ENCODE measurements around the gene RALGAPB.
"Not testable (repeated sequence)": the region's sequence is repeated elsewhere in the genome, so short reads cannot be mapped to it uniquely, and the experiment has no call there.

The RALGAPB gene

DNA sequence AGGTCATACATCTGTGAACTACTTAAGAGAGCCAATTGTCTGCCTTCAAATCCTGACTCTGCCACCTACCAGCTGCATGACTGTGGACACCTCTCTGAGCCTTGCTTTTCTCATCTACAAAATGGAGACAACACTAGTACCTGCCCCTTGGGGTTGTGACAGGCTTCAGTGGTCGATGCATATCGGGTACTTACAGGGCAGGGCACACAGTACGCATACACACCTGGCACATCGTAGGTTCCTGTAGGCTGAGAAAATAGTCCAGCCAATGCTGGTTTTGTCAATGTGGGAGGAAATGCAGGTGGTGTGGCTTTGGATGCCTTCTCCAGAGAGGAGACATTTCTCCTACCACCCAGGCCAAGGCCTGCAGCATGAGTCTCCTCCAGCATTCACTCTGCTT, 110.7 kb downstream of the RALGAPB start:
- no peak for DNase-seq (ENCODE audit: low read depth in 3 of 3, low spot score in 1 of 3)

DNA sequence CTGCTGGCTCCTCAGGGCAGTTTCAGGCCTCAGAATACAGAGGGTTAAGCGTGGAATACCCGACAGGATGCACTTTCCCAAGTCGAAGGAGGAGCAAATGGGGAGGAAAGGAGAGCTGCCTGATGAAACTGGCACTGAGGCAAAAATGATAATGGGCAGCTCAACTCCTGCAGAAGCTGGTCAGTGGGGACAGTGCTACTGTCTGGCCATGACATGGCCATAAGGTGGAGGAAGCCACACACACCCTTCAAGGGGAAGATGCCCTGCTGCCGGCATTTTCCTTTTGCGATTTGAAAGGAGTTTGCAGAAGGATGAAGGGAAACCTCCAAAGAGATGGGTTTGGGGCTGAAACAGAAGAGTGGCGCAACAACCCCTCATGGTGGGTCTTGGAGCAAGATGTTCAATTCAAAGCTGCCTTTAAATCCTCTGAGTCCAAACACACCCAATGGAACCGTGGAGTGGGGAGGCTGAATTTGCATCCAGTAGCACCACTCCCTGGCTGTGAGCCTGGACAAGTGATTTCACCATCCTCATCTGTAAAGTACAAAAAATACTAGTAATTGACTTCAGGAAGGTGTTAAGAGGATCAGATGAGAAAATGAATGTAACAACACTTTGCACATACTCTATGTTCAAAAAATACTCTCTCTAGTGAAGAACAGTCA, 111.6 kb downstream of the RALGAPB start:
- DNase-seq (ENCODE audit: low read depth in 3 of 3, low spot score in 1 of 3): no peak

DNA sequence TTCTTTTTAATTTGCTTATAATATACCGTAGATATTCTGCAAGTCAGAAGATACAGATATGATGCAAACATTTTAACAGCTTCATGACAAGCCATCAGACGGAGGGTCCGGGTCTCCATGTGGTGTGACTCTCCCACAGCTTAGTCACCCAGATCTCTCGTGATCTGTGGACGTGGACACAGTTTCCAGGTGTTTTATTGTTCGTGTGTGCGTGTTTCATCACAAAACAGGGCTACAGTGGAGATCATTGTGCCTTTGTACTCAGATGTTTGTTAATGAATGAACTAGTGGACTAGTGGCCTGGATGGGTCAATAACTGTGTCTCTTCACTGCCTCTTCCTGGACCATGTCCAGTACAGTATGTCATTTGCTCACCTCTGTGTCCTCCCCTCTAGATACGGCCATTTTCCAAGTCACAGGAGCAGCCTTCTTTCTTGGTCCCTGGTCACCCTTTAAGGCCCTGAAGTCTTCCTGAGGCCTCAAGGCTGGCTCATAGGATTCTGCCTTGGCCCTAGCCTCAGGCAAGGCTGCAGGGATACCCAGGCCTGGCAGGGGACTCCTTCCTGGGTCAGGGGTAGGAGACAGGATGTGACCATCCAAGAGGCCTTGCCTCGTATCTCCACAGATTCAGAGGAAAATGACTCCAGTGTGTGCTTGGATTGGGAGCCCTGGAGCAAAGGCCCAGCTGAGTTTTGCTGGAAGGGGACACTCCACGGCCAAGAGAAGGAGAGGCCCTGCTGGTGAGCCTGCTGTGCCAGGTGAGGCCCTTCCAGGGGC, 112.9 kb downstream of the RALGAPB start:
- DNase-seq (ENCODE audit: low read depth in 3 of 3, low spot score in 1 of 3): no peak

DNA sequence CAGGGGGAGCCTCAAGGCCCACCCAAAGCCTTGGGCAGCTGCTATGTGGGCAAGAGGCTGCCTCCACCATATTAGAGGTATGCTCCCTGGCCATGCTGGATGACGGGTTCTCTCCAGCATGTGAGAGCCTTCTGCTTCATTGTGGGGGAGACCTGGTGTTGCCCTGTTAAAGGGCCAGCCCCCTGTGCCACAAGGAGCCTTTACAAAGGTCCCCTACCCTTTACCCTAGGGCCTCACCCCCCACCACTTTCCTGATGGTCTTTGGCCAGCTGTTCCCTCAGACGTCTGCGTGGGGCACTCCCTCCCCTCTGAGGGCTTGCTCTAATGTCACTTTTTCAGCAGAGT, 113.5 kb downstream of the RALGAPB start:
- no peak for DNase-seq (ENCODE audit: low read depth in 3 of 3, low spot score in 1 of 3)

DNA sequence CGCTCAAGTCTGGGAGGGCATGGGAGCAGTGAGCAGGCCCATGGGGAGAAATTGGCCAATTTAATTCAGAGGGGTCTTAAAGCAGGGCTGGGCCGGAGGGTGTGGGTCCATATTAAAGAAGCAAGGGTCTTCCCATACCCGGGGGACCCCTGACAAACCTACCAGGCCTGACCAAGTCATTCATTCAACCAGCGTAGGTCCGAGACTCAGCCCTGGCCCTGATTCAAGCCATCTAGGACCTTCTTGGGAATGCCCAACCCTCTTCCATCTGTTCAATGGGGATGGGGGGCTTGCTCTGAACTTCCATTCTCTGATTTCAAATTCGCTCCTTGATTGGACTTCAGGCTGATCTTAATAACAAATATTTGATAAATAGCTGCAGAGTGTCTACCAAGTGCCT, 115.7 kb downstream of the RALGAPB start:
- DNase-seq (ENCODE audit: low read depth in 3 of 3, low spot score in 1 of 3): no peak

DNA sequence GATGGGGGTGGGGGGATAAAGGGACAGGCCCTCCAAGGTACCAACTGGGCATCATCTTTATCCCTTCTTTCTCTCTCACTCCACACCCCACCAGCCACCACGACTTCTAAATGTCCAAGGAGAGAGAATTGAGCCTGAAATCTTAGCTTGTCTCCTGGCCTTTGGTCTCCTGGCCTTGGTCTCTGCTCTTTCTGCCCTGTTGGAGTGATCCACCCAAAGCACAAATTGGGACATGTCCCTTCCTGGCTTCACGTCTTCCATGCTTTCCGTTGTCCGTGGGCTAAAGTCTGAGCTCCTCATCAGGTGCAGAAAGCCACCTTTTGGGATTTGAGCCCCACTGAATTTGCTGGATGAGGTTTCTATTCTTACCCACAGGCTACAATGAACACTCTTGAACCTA, 116.7 kb downstream of the RALGAPB start:
- DNase-seq (ENCODE audit: low read depth in 3 of 3, low spot score in 1 of 3): no peak

DNA sequence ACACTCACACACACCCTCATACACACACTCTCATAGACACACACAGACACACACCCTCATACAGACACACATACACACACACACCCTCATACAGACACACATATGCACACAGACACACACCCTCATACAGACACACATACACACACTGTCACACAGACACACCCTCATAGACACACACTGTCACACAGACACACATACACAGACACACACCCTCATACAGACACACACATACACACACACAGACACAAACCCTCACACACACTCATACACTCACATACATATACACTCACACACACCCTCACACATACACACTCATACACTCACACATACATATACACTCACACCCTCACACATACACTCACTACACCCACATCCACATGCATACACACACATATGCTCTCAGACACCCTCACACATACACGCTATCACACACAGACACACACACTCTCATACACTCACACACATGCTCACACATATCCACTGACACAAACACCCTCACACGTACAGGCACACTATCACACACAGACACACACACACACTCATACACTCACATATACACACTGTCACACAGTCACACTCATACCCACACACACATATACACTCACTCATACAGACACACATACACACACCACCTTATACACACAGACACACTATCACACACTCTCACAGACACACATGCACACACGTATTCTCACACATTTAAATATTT, 117.5 kb downstream of the RALGAPB start:
- DNase-seq (ENCODE audit: low read depth in 3 of 3, low spot score in 1 of 3): no peak

DNA sequence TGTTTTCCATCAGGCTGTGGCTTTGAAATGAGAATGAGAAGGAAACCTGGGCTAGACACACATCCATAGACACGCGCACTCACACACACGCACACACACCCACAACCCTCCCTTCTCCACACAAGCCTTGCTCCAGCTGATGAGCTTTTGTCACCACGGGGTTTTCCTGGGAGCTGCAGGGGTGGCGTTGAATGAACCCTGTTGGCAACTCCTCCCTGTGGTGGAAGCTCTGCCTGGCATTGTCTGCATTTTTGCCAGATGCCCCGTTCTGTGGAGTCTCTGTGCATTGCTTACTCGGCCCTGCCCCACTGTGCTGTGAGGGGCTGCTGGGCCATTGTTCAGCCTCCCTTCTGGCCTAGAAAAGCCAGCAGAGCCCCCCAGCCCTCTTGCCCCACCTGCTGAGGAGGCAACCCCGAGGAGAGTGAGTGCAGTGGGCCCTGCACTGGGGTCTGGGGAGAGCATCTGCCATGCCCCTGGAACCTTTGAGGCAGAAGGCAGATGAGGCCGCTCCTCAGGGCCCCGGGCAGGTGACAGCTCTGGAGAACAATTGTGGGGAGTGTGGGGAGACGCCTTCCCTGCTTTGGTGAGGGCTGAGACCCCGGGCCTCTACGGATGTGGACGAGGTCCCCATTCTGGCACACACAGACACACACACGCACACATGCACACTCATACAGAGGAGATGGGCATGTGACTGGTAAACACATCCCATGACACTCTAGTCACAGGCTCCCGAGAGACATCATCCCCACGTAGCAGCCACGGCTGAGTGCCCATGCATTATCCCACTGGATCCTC, 118.2 kb downstream of the RALGAPB start:
- DNase-seq (ENCODE audit: low read depth in 3 of 3, low spot score in 1 of 3): no peak

DNA sequence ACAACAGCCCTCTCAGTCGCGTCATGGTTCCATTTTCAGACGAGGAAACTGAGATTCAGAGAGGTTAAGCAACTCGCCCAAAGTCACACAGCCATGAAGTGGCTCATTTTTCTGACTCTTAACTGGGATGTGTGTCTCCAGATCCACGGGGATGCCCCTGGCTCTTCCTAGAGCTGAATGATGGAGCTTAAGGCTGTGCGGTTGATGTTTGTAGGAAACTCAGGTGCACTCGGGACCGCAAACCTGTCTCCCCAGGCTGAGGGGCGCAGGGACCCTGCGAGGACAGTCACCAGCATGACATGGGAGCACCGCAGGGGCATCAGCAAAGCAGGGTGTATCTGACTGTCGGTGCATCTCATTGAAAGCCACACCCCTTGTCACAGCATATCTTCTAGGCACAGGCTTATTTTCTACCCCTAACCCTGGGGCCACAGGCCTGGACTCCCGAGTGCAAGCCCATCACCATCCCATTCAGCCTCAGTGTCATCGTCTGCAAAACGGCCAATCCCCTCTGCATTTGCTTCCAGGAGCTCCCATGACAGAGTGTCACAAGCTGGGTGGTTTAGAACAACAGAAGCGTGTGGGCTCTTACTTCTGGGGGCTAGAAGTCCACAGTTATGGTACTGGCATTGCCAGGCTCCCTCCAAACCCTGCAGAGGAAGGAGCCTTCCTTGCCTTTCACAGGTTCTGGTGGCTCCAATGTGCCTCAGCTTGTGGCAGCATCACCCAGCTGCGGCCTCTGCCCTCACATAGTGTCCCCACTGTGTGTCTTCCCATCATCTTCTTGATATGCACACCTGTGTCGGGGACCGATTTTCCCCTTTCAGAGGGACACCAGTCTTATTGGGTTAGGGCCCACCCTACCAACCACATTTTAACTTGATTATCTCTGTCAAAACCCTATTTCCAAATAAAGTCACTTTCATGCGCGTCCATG, 119.1 kb downstream of the RALGAPB start:
- DNase-seq (ENCODE audit: low read depth in 3 of 3, low spot score in 1 of 3): no peak

DNA sequence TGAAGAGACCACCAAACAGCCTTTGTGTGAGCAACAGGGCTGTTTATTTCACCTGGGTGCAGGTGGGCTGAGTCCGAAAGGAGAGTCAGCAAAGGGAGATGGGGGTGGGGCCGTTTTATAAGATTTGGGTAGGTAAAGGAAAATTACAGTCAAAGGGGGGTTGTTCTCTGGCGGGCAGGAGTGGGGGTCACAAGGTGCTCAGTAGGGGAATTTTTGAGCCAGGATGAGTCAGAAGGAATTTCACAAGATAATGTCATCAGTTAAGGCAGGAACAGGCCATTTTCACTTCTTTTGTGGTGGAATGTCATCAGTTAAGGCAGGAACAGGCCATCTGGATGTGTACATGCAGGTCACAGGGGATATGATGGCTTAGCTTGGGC, 119.8 kb downstream of the RALGAPB start:
- DNase-seq (ENCODE audit: low read depth in 3 of 3, low spot score in 1 of 3): not testable (repeated sequence)

DNA sequence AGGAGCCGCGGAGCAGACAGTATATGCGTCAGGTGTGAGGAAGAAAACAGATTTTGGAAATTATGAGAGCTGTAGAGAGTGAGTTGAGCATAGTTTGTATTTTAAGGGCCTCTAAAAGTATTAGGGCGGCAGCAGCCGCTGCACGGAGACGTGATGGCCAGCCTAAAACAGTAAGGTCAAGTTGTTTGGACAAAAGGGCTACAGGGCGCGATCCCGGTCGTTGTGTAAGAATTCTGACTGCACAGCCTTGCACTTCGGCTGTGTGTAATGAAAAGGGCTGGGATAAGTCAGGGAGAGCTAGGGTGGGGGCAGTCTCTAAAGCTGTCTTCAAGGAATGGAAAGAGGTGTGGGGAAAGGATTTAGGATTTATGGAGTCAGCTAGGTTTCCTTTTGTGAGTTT, 121.6 kb downstream of the RALGAPB start:
- not testable (repeated sequence) for DNase-seq (ENCODE audit: low read depth in 3 of 3, low spot score in 1 of 3)

DNA sequence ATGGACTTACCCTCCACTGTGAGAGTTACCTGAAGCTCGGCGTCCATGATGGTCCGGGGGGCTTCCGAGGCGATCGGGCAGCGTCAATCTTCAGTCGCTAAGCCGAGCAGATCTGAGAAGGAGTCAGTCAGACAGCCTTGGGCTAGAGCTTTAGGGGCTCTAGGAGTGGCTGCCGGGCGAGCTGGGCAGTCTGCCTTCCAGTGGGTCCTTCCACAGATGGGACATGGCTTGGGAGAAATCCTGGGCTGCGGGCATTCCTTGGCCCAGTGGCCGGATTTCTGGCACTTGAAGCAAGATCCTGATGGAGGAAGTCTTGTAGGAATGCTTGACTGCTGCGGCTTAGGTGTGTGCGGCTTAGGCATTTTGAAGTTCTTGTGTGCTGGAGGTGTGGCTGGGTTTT, 123.2 kb downstream of the RALGAPB start:
- DNase-seq (ENCODE audit: low read depth in 3 of 3, low spot score in 1 of 3): not testable (repeated sequence)

DNA sequence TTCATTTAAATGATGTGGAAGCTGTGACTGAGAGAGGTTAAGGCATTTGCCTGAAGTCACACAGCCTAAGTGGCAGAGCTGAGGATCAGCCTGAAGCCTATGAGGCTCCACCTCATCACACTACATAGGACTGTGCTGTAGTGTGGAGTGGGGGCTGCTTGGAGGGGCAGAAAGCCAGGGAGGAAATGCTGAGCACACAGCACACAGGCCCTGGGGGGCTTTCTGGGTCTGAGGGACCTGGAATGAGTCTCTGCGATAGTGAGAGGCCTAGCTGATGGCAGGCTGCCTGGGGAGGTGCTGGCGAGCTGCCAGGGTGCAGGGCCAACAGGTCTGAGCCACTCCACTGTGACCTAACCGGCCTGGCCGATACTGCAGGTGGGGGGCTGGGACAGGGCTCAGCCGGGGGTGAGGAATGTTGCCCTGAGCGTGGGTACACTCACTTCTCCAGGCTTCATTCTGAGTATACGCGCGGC, 126.8 kb downstream of the RALGAPB start:
- no peak for DNase-seq (ENCODE audit: low read depth in 3 of 3, low spot score in 1 of 3)

DNA sequence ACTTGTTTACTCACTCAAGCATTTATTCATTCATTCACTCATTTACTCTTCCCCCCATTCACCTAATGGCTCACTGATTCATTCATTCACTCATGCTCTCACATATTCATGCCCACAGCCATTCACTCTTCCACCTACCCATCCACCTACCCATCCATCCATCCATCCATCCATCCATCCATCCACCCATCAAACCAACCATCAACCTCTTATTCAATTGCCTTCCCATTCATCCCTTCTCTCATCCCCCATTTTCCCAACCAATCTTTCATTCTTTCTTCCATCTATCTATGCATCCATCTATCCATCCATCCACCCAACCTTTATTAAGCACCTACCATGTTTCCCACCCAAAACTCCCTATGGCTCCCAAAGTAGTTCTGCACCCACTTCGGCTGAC, 127.4 kb downstream of the RALGAPB start:
- DNase-seq (ENCODE audit: low read depth in 3 of 3, low spot score in 1 of 3): no peak

DNA sequence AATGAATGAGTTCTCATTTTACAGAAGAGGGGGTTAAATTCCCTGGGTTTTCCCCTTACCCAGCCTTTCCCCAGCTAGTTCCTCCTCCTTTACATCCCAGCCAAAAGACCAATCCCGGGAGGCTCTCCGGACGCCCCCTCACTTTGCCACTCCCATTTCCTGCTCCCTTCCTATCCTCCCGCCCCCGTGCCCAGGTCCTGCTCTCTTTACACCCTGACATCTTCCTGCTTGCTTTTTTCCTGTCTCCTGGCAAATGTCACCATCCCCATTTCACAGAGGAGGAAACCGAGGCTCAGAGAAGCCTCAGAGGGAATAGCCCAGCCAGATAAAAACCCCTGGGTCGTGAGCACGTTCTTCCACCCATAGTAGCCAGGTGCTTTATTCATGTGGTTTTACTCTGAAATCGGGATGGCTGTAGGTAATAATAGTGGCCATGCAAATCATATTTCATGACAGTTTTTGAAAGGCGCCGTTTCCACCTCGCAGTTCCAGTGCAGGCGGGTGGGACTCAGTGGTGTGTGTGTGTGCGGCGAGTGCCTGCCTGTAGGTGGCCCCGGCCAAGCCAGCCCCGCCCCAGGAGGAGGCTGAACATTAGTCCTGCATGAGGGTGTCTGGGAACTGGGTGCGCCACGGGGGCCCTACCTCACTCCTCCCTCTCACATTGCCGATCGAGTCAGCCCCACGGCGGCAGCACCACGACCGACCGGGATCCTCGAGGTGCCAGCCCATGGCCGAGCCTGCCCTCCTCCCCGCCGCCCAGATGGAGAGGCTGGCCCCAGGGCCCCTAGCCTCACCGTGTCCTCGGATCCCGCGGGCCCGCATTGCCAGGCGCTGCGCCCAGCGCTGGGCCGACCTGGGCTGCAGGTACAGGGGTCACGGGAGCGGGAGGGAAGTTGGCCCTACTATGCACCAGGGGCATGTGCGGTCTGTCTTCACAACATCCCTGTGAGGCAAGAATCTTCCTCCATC, 128.9 kb downstream of the RALGAPB start, which contains the start of gene ARHGAP40:
Gene ARHGAP40, plus strand, starts transcription at position 594 of the 969 bp plus-strand sequence.
- peak in 1 of 3 donors; percentile 4 for DNase-seq (ENCODE audit: low read depth in 3 of 3, low spot score in 1 of 3)

DNA sequence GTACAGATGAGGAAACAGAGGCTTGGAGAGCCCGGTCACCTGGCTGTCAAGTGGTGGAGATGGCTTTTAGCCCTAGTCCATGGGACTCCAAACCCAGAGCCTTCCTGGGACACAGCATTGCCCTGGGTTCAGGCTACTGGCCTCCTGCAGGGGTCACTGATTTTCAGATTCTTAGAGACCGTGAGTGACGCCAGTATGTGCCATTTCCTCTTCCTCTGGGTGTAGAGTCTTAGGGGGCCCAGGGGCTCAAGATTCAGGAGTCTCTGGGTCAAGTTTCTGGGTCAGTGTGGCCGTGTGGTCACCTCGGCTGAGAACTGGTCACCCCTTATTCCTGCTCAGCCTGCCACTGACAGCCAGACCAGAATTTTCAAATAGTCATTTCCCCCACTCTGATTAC, 129.5 kb downstream of the RALGAPB start:
- DNase-seq (ENCODE audit: low read depth in 3 of 3, low spot score in 1 of 3): no peak

DNA sequence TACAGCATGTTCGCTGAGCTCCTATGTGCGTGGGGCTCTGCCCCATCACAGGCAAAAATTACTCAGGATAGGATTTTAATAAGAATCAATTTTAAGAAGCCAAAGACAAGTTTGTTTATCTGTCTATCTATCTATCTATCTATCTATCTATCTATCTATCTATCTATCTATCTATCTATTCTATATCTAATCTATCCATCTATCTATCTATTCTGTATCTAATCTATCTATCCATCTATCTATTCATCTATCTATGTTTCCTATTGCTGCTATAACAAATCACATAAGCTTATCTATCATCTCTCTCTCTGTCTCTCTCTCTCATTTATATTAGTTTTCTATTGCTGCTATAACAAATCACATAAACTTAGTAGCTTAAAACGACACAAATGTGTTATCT, 130.6 kb downstream of the RALGAPB start:
- no peak for DNase-seq (ENCODE audit: low read depth in 3 of 3, low spot score in 1 of 3)

DNA sequence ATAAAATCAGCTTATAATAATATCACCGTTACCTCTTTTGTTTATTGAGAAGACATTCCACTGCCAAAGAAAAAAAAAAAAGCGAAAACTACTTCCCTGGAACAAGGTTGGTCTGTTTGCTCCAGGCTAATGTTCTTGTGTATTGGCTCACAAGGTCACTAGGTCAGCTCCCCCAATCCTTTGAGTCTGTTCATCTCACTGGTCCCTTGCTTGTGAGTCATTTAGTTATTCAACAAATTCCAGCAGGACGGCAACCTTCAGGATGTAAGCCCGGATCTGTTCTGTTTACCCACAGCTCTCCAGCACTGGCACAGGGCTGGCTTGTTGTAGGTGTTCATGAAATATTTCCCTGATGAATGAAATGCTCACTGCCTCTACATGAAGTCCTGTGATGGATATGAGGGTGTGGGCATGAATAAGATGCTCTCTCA, 132.2 kb downstream of the RALGAPB start:
- no peak for DNase-seq (ENCODE audit: low read depth in 3 of 3, low spot score in 1 of 3)

DNA sequence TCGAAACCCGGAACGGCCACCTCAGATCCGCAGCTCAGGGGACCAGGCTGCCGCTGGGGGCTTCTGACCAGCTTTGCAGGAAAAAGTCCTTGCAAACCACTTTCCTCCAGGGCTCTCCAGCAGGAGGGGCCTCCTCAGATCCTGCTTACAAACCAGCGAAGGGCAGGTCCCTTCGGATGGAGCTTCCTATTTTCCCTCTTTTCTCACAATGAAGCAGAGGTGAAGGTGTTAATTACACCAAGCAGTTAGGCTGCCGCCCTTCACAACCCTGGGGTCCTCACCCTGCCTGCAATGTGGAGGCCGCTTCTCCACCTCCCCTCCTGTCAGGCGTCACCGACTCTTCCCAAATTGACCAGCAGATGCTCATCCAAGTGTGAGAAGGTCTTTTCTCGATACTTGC, 134.7 kb downstream of the RALGAPB start:
- no peak for DNase-seq (ENCODE audit: low read depth in 3 of 3, low spot score in 1 of 3)
